RWPE1 (cell line): ENCODE data around the gene ATP6V1G1.

Experiments
- CTCF ChIA-PET: fragments of 350-600 bp; sonication (Branson Sonifier 250); formaldehyde crosslinking; extraction: SDS; loops from one replicate; lab custom pipeline; 2021; lab: Yijun Ruan, JAX
- POLR2A ChIA-PET: fragments of 400-600 bp; formaldehyde crosslinking; extraction: SDS; loops from one replicate; lab custom pipeline; 2020; ENCODE audit warnings: antibody characterized with exemption; ENCODE audit not compliant: low non-redundant PET; lab: Yijun Ruan, JAX
- DNase-seq: peaks from one replicate; pipeline ENCODE4 v3.0.0; 2012; ENCODE audit warnings: low spot score
- H3K27ac ChIP-seq: fragments of 450-650 bp; 2 replicates; pipeline ENCODE4 v1.5.1; 2017
- CTCF ChIP-seq: fragments of 450-650 bp; conservative IDR thresholded peaks from 2 replicates; pipeline ENCODE4 v1.5.1; 2017; ENCODE audit warnings: low read depth, mild to moderate bottlenecking

Gene ATP6V1G1

GRCh38 chr9:114627553-114627952 is 40.0 kb downstream of the ATP6V1G1 start:
- DNase-seq = no peak
- TF ChIP-seq CTCF = no peak
- CTCF ChIA-PET = interaction anchor here (0.6 kb wide), 1 partner anchor 28 kb away, joined by 3 read pairs; no protein-coding TSS in a partner anchor
- POLR2A ChIA-PET = no interaction called here
- H3K27ac ChIP-seq = no peak overlapping the region

GRCh38 chr9:114629563-114630090 is 42.1 kb downstream of the ATP6V1G1 start:
- POLR2A ChIA-PET = no interaction called here
- DNase-seq = no peak
- CTCF ChIA-PET = interaction anchor here (0.8 kb wide), 1 partner anchor 24 kb away, joined by 3 read pairs; no protein-coding TSS in a partner anchor
- no peak for TF ChIP-seq CTCF
- H3K27ac ChIP-seq = no peak overlapping the region

GRCh38 chr9:114631166-114631565 is 43.6 kb downstream of the ATP6V1G1 start:
- ChIA-PET CTCF (interaction anchor here (0.6 kb wide), 1 partner anchor 27 kb away, joined by 3 read pairs; no protein-coding TSS in a partner anchor), POLR2A (no interaction called here)
- no peak overlapping the region for H3K27ac ChIP-seq
- TF ChIP-seq CTCF = no peak
- DNase-seq = no peak

GRCh38 chr9:114633438-114634089 is 46.0 kb downstream of the ATP6V1G1 start:
- POLR2A ChIA-PET = no interaction called here
- H3K27ac ChIP-seq = peak overlapping the region; percentile 10
- no peak for TF ChIP-seq CTCF
- CTCF ChIA-PET = interaction anchor here (0.7 kb wide), 1 partner anchor 280 kb away, joined by 3 read pairs; no protein-coding TSS in a partner anchor
- no peak for DNase-seq

GRCh38 chr9:114634387-114634786 is 46.8 kb downstream of the ATP6V1G1 start:
- 0 out of 2 replicates have a peak overlapping the region, but pooled peaks have one; percentile 10 for H3K27ac ChIP-seq
- no peak for TF ChIP-seq CTCF
- DNase-seq = no peak
- ChIA-PET POLR2A (no interaction called here), CTCF (no interaction called here)

- no peak for DNase-seq
- no peak overlapping the region for H3K27ac ChIP-seq
- ChIA-PET POLR2A (no interaction called here), CTCF (interaction anchor here (0.9 kb wide), 1 partner anchor 15 kb away, joined by 6 read pairs; no protein-coding TSS in a partner anchor)
- no peak for TF ChIP-seq CTCF
These were observed 50.8 kb downstream of the ATP6V1G1 start for GRCh38 chr9:114638404-114638803.
